ENCODE results near the gene CCDC127. TPM values are rescaled to one million over a fixed set of nuclear protein-coding genes. Genes with fewer than 3 reads are reported as not detected.

The CCDC127 gene
- total RNA-seq, 1 donor from 2014 or later, result 11.9 TPM

DNA sequence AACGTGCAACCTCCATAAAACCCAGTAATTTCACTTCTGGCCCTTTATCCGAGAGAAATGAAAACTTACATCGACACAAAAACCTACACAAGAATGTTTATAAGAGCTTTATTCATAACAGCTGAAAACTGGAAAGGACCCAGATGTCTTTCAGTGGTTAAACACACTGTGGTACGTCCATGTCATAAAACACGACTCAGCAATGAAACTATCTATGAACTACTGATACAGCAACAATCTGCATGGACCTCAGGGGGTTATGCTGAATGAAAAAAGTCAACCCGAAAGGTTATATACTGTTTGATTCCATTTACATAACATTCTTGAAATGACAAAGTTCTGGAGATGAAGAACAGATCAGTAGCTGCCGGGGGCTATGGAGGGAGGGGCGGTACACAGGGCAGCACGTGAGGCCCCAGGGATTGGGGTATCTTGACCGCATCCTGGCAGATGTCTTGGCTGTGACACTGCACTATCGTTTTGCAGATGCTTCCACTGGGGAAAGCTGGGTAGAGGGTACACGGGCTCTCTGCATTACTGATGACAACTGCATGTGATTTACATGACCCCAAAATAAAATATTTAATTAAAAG, 4.1 kb downstream of the CCDC127 start:
- no peaks in the 10 kb centered on the region for H3K27me3 Mint-ChIP-seq (ENCODE audit: low read depth)
- no peaks in the 10 kb centered on the region for H3K9me3 Mint-ChIP-seq
- H3K36me3 Mint-ChIP-seq (ENCODE audit: low read depth), result peaks cover 2% of the 10 kb centered on the region
- H3K4me3 Mint-ChIP-seq, result peak overlapping the region; percentile 74
- H3K4me1 Mint-ChIP-seq, result peaks cover 28% of the 10 kb centered on the region
- H3K27ac Mint-ChIP-seq (ENCODE audit: unreplicated experiment), result no peak overlapping the region
- no peak for DNase-seq (ENCODE audit: low read depth, low spot score)
- no peak for TF ChIP-seq CTCF (conservative IDR thresholded peaks at IDR 0.05)

DNA sequence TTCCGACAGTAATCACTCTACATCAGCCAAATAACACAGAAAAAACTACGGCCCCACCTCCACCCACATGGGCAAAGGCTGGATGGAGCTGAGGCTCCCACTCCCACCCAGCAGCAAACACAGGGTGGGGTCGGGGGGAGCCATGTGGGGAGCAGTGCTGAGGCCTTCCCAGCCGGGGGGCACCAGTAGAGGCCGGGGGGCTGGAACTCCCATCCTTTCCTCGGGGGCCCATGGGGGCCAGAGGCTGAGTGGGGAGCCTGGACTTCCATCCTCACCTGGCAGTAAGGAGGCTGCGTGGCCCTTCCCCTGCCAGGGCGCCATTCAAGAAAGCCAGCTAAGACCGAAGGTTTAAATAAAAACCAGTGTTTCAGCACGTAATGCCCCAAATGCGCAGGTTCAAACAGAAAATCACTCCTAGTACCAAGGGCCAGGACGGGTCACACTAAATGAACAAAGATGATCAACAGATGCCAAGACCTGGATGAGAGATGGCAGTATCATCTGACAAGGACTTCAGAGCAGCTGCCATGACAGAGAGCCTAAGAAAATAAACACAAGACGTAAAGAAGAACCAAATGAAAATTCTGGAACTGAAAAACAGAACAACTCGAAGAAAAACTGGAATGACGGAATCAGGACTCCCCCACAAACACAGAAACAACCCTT, 9.4 kb downstream of the CCDC127 start:
- DNase-seq (ENCODE audit: low read depth, low spot score), result no peak
- Mint-ChIP-seq H3K27ac (ENCODE audit: unreplicated experiment) (no peak overlapping the region), H3K4me1 (peaks cover 22% of the 10 kb centered on the region), H3K36me3 (ENCODE audit: low read depth) (peaks cover 6% of the 10 kb centered on the region), H3K27me3 (ENCODE audit: low read depth) (no peaks in the 10 kb centered on the region), H3K9me3 (no peaks in the 10 kb centered on the region), H3K4me3 (no peak overlapping the region)
- TF ChIP-seq CTCF (conservative IDR thresholded peaks at IDR 0.05), result no peak

DNA sequence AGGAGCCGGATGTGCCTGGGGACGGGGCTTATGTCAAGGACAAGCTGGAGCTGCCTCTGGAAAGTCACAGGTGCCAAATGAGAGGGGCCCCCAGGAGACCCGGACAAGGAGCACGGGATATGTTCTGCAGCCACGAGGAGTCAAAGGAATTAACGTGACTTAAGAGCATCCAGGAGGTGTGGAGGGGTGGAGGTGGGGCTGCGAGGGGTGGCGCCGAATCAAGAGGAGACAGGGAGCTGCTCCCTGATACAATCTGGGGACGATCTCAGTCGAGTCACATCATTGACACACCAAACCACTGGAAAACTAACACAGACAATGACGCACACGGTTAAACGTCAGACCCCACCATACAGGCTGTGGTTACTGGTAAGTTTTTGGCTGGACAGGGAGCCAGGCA, 10.4 kb downstream of the CCDC127 start:
- Mint-ChIP-seq H3K4me3 (no peak overlapping the region), H3K36me3 (ENCODE audit: low read depth) (peaks cover 6% of the 10 kb centered on the region), H3K27me3 (ENCODE audit: low read depth) (no peaks in the 10 kb centered on the region), H3K27ac (ENCODE audit: unreplicated experiment) (no peak overlapping the region), H3K4me1 (peaks cover 22% of the 10 kb centered on the region), H3K9me3 (no peaks in the 10 kb centered on the region)
- no peak for TF ChIP-seq CTCF (conservative IDR thresholded peaks at IDR 0.05)
- no peak for DNase-seq (ENCODE audit: low read depth, low spot score)

- peaks cover 6% of the 10 kb centered on the region for H3K36me3 Mint-ChIP-seq (ENCODE audit: low read depth)
- no peak for TF ChIP-seq CTCF (conservative IDR thresholded peaks at IDR 0.05)
- no peak overlapping the region for H3K27ac Mint-ChIP-seq (ENCODE audit: unreplicated experiment)
- peaks cover 22% of the 10 kb centered on the region for H3K4me1 Mint-ChIP-seq
- DNase-seq (ENCODE audit: low read depth, low spot score), result no peak
- H3K27me3 Mint-ChIP-seq (ENCODE audit: low read depth), result no peaks in the 10 kb centered on the region
- no peak overlapping the region for H3K4me3 Mint-ChIP-seq
- no peaks in the 10 kb centered on the region for H3K9me3 Mint-ChIP-seq
These were observed 10.9 kb downstream of the CCDC127 start for GRCh38 chr5:206927-207536.

DNA sequence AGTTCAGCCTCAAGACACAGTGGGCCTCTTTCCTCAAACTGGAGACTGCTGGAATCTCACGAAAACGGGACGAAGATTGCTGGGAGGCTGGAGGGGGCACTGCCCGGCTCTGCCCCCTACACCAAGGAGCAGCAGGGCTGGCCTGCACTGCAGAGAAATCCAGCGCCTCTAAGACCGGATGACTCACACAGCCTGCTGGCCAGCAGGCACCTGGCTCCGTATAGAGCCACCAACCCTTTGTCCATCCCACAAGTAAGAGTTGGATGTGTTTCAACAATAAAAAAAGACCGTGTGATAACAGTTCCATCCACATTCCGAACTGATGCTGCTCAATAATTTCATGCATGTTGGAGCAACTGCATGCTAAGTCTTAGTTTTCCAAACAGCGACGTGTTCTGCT, 11.5 kb downstream of the CCDC127 start:
- no peak for TF ChIP-seq CTCF (conservative IDR thresholded peaks at IDR 0.05)
- Mint-ChIP-seq H3K4me1 (peaks cover 22% of the 10 kb centered on the region), H3K27ac (ENCODE audit: unreplicated experiment) (no peak overlapping the region), H3K36me3 (ENCODE audit: low read depth) (peaks cover 6% of the 10 kb centered on the region), H3K4me3 (no peak overlapping the region), H3K9me3 (no peaks in the 10 kb centered on the region), H3K27me3 (ENCODE audit: low read depth) (no peaks in the 10 kb centered on the region)
- no peak for DNase-seq (ENCODE audit: low read depth, low spot score)

All from neural crest cell (in vitro differentiated cells).